ENCODE measurements around the gene ATP2B1.

DNA sequence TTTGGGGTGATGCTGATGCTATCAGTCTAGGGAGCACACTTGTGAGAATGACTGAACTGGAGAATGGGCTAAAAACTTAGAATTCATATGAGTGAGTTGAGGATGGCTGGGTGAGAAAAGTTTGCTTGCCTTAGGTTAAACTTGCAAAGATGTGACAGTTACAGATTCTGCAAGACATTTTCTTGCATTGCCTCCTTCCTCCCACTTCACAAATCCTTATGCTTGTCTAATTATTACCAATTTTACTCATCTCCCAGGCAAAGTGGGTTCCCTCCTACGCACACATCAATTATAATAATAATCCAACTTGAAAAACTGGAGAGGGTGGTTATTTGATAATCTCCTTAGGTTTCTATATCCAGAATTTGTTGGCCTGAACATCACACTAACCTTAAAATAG lies 50.9 kb downstream of the ATP2B1 start:
- TF ChIP-seq POLR2A (IDR thresholded peaks at IDR 0.05; ENCODE audit: low read depth, low read length) (no peak), POLR2AphosphoS5 (IDR thresholded peaks at IDR 0.05; ENCODE audit: insufficient read depth, low read depth, low read length) (no peak), FOS (IDR thresholded peaks at IDR 0.05; ENCODE audit: borderline replicate concordance, insufficient read depth, low read length) (no peak)
- TF ChIP-seq, protein P1, sequence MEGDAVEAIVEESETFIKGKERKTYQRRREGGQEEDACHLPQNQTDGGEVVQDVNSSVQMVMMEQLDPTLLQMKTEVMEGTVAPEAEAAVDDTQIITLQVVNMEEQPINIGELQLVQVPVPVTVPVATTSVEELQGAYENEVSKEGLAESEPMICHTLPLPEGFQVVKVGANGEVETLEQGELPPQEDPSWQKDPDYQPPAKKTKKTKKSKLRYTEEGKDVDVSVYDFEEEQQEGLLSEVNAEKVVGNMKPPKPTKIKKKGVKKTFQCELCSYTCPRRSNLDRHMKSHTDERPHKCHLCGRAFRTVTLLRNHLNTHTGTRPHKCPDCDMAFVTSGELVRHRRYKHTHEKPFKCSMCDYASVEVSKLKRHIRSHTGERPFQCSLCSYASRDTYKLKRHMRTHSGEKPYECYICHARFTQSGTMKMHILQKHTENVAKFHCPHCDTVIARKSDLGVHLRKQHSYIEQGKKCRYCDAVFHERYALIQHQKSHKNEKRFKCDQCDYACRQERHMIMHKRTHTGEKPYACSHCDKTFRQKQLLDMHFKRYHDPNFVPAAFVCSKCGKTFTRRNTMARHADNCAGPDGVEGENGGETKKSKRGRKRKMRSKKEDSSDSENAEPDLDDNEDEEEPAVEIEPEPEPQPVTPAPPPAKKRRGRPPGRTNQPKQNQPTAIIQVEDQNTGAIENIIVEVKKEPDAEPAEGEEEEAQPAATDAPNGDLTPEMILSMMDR (IDR thresholded peaks at IDR 0.05; ENCODE audit: extremely low read depth in 1 of 2, insufficient read depth in 1 of 2, low read depth in 1 of 2, low read length in 2 of 2), result no peak
- TF ChIP-seq, protein P2, sequence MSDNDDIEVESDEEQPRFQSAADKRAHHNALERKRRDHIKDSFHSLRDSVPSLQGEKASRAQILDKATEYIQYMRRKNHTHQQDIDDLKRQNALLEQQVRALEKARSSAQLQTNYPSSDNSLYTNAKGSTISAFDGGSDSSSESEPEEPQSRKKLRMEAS (IDR thresholded peaks at IDR 0.05; ENCODE audit: insufficient read depth, insufficient read length), result no peak

Measured in endothelial cell of umbilical vein (primary cell).